Lower leg skin (tissue), 3 donors: ENCODE results near the gene RAPH1.

Experiments used
- POLR2A ChIP-seq, 2 donors: fragments of 450-650 bp; IDR thresholded peaks; one replicate each; pipeline ENCODE4 v1.6.1; 2016 to 2017; ENCODE audit warnings: antibody characterized with exemption in 2 of 2, mild to moderate bottlenecking in 1 of 2, moderate library complexity in 1 of 2
- TF ChIP-seq, protein P1 (sequence below), 3 donors: fragments of 450-650 bp; IDR thresholded peaks; one replicate each; pipeline ENCODE4 v1.5.1; 2016; ENCODE audit warnings: antibody characterized with exemption in 3 of 3, mild to moderate bottlenecking in 3 of 3, moderate library complexity in 2 of 3

DNA sequence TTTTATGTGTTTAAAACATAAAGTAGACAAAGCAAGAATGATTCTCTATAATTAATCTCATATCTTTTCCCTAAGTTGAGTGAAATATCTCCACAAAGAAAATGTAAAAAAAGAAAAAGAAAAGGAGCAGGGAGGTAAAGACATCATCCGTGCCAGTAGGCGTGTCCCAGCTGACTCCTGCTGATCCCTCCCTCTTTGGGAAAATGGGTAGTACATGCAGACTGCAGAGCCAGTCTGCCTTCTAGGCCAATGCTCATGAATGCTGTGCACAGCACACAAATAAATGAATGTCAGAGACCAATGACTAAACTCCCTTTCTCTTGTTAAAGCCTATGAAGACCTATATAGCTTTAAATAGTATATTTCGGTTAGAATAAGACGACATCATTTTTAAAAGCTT lies 64.7 kb downstream of the RAPH1 start:
- TF ChIP-seq, protein P1, sequence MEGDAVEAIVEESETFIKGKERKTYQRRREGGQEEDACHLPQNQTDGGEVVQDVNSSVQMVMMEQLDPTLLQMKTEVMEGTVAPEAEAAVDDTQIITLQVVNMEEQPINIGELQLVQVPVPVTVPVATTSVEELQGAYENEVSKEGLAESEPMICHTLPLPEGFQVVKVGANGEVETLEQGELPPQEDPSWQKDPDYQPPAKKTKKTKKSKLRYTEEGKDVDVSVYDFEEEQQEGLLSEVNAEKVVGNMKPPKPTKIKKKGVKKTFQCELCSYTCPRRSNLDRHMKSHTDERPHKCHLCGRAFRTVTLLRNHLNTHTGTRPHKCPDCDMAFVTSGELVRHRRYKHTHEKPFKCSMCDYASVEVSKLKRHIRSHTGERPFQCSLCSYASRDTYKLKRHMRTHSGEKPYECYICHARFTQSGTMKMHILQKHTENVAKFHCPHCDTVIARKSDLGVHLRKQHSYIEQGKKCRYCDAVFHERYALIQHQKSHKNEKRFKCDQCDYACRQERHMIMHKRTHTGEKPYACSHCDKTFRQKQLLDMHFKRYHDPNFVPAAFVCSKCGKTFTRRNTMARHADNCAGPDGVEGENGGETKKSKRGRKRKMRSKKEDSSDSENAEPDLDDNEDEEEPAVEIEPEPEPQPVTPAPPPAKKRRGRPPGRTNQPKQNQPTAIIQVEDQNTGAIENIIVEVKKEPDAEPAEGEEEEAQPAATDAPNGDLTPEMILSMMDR (IDR thresholded peaks at IDR 0.05) = no peak
- no peak for TF ChIP-seq POLR2A (IDR thresholded peaks at IDR 0.05)
